DOHH2 (cell line): ENCODE data around the gene GPX5.
"Not testable (repeated sequence)": the region's sequence is repeated elsewhere in the genome, so short reads cannot be mapped to it uniquely, and the experiment has no call there.

Source experiments
- EZH2phosphoT487 ChIP-seq: fragments of 200-600 bp; sonication (generic); IDR thresholded peaks from 2 replicates; pipeline ENCODE4 v1.6.1; 2017; ENCODE audit warnings: borderline replicate concordance, mild to moderate bottlenecking, antibody characterized with exemption, low read length, moderate library complexity, mixed read lengths
- TF ChIP-seq, protein P1 (sequence below): fragments of 200-600 bp; sonication (generic); IDR thresholded peaks from one replicate; pipeline ENCODE4 v1.5.1; 2014; ENCODE audit warnings: antibody characterized with exemption, mild to moderate bottlenecking, low read depth, low read length; ENCODE audit not compliant: poor library complexity, severe bottlenecking

DNA sequence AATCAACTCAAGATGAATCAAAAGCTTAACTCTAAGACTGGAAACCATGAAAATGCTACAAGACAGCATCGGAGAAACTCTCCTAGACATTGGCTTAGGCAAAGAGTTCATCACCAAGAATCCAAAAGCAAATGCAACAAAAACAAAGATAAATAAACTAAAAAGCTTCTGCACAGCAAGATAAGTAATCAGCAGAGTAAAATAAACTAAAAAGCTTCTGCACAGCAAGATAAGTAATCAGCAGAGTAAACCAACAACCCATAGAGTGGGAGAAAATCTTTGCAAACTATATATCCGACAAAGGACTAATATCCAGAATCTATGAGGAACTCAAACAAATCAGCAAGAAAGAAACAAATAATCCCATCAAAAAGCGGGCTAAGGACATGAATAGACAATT is 21.3 kb downstream of the GPX5 start:
- TF ChIP-seq, protein P1, sequence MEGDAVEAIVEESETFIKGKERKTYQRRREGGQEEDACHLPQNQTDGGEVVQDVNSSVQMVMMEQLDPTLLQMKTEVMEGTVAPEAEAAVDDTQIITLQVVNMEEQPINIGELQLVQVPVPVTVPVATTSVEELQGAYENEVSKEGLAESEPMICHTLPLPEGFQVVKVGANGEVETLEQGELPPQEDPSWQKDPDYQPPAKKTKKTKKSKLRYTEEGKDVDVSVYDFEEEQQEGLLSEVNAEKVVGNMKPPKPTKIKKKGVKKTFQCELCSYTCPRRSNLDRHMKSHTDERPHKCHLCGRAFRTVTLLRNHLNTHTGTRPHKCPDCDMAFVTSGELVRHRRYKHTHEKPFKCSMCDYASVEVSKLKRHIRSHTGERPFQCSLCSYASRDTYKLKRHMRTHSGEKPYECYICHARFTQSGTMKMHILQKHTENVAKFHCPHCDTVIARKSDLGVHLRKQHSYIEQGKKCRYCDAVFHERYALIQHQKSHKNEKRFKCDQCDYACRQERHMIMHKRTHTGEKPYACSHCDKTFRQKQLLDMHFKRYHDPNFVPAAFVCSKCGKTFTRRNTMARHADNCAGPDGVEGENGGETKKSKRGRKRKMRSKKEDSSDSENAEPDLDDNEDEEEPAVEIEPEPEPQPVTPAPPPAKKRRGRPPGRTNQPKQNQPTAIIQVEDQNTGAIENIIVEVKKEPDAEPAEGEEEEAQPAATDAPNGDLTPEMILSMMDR, result not testable (repeated sequence)
- not testable (repeated sequence) for TF ChIP-seq EZH2phosphoT487
